Measurements from ENCODE around the gene POMGNT1.

DNA sequence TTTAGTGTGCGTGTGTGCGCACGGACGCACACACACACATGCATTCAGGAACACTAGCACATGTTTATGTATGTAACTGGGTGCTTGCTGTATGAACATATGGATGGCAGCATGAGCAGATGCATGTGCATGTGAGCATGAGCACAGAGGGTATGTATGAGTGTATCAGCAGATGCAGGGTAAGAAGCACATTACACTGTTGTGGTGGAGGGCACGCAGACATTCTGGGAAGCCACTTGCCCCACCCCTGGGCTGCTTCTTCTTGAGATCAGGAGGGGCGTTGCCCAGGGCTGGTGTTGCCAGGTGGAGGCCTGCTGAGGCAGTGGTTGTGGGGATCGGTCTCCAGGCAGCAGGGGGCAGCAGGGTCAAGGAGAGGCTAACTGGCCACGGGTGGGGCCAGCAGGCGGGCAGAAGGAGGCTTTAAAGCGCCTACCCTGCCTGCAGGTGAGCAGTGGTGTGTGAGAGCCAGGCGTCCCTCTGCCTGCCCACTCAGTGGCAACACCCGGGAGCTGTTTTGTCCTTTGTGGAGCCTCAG lies 18.1 kb downstream of the POMGNT1 start:
- TF ChIP-seq CTCF (conservative IDR thresholded peaks at IDR 0.05) = no peak; the same call in 1 of the 2 replicates
- TF ChIP-seq ZFX (IDR thresholded peaks at IDR 0.05) = no peak
